ENCODE results near the gene GDAP1L1. TPM values are rescaled to one million over a fixed set of nuclear protein-coding genes. Genes with fewer than 3 reads are reported as not detected.

GDAP1L1 gene
- total RNA-seq, 1 donor from 2014 or later = 0.67 TPM

DNA sequence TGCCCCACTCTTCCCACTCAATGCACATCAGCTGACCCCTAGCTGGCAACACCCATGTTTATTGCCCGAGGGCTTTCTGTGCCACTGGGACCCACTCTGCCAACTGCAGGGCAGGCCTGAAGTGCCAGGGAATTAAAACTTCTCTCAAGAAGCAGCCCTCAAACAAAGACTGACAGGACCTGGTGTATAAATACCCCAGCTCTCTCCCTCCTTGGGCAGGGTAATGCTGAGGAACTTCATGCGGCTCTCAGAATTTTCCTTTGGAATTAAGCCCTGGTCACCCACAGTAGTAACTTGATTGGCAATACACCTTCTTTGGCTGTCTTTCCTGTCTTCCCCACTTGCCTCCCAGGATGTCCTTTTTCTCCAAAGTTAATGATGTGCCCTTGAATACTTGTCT, 5.3 kb upstream of the GDAP1L1 start:
- intact Hi-C loops (cut with DNase I) = no loop called here
- DNase-seq (ENCODE audit: low spot score) = no peak

GRCh38 chr20:44245977-44246376, 1.1 kb upstream of the GDAP1L1 start:
- intact Hi-C loops (cut with DNase I) = no loop called here
- DNase-seq (ENCODE audit: low spot score) = no peak

- DNase-seq (ENCODE audit: low spot score) = no peak
- intact Hi-C loops (cut with DNase I) = no loop called here
Measured at GRCh38 chr20:44247586-44248409, 690 bp downstream of the GDAP1L1 start.

- intact Hi-C loops (cut with DNase I) = no loop called here
- DNase-seq (ENCODE audit: low spot score) = no peak
Measured at GRCh38 chr20:44248410-44248759, 1.3 kb downstream of the GDAP1L1 start.

GRCh38 chr20:44251284-44251683, 4.2 kb downstream of the GDAP1L1 start:
- DNase-seq (ENCODE audit: low spot score) = no peak
- intact Hi-C loops (cut with DNase I) = no loop called here

- intact Hi-C loops (cut with DNase I) = no loop called here
- DNase-seq (ENCODE audit: low spot score) = no peak
Measured at GRCh38 chr20:44253528-44253927, 6.4 kb downstream of the GDAP1L1 start.

DNA sequence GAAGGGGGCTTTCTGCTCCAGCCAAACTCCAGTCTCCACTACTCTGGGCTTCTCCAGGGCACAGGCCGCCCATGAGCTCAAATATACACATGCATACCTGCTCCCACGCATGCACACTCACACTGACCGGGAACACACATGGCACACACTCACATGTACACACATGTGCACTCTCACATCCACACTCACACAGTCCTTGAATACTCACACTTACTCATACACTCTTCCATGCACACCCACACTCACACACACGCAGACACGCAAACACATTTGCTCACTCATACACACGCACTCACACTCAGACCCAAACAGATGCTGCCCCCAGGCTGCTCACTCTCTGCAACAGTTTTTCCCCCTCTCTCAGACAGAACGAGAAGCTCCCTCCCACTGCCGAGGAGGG, 7.0 kb downstream of the GDAP1L1 start:
- intact Hi-C loops (cut with DNase I) = no loop called here
- DNase-seq (ENCODE audit: low spot score) = no peak

DNA sequence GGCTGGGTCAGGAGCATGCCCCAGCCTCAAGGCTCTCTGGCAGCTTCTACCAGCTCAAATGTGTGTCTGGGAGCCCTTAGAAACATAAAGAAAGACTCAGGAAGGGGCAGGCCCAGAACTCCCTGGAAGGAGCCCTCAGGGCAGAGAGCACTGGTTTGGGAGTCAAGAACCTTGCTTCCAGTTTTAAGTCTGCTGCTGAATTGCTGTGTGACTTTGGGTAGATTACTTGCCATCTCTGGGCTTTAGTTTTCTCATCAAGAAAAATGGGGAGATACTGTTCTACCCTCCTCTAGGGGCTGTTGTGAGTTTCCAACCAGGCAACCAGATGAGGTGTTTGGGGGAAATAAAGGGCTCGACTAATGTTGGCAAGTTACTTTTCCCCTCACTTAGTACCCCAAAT, 8.8 kb downstream of the GDAP1L1 start:
- intact Hi-C loops (cut with DNase I) = no loop called here
- no peak for DNase-seq (ENCODE audit: low spot score)

DNA sequence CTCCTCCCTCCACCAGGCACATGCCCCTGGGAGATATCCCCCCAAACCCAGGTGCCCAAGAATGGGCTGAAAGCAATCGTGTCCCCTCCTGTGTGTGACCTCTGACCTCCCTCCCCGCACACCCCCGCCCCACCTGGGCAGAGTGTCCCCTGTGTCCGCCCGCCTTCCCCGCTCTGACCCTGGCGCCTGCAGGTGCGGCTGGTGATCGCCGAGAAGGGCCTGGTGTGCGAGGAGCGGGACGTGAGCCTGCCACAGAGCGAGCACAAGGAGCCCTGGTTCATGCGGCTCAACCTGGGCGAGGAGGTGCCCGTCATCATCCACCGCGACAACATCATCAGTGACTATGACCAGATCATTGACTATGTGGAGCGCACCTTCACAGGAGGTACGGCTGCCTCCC, 9.9 kb downstream of the GDAP1L1 start:
- intact Hi-C loops (cut with DNase I) = no loop called here
- DNase-seq (ENCODE audit: low spot score) = no peak

- intact Hi-C loops (cut with DNase I) = no loop called here
- DNase-seq (ENCODE audit: low spot score) = no peak
Measured at GRCh38 chr20:44258226-44258890, 11.2 kb downstream of the GDAP1L1 start.

DNA sequence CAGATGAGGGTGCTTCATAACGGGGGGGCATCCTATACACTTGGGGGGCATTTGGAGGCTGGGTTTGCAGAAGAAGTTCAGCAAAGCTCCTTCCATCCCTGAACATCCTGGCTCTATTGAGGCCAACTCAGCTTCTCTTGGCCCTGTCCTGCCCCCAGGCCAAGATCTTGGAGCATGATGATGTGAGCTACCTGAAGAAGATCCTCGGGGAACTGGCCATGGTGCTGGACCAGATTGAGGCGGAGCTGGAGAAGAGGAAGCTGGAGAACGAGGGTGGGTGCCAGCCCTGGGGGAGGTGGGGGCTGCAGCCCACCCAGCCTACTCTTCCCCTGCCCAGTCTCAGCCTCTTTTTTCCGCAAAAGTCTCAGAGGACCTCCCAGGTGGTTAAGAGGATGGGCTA, 17.2 kb downstream of the GDAP1L1 start:
- intact Hi-C loops (cut with DNase I) = no loop called here

GRCh38 chr20:44268802-44269201, 21.7 kb downstream of the GDAP1L1 start:
- intact Hi-C loops (cut with DNase I) = no loop called here

More for the DNA sequence above, 17.2 kb downstream of the GDAP1L1 start:
- no peak for DNase-seq (ENCODE audit: low spot score)

GRCh38 chr20:44271915-44272663, 25.0 kb downstream of the GDAP1L1 start:
- DNase-seq (ENCODE audit: low spot score) = no peak
- intact Hi-C loops (cut with DNase I) = no loop called here

More at GRCh38 chr20:44268802-44269201, 21.7 kb downstream of the GDAP1L1 start:
- DNase-seq (ENCODE audit: low spot score) = no peak

DNA sequence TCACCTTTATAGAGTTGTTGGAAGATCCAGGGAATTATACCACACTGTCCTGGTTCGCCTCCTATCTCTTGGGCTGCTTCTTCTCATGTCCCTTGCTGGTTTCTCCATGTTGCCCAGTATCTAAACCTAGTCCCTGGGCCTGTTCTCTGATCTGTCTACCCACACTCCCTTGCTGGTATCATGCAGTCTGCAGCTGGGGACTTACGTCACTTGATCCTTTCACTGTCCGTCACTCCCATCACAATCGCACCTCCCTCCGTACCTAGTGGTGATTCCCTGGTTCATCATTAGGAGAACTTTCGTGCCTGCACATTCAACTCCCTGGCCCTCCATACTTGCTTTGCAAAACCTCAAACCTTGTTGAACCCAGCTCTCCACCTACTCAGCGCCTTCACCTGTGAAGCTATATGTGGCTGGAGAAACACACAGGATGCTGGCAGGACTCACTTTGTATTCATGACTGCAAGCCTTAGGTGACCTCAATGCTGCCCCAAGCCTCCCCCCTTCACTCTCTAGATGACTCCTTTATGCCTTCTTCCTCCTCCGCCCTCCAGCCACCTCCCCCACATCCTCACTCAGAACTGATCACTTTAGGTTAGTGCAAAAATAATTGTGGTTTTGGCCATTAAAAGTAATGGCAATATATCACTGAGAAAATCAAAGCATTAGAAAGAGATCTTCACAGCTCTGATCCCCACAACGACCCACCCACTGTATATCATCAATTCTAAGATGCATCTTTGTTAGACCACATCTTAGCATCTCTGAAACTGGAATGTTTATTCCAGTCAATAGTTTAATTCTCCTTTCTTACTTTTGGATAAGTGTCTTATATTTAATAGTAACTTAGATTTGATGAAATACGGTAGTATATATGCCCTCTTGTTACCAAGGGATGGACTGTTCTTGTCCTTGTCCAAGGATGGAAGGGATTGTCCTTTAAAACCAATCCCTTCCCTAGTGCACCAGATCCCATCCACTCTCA, 26.4 kb downstream of the GDAP1L1 start:
- intact Hi-C loops (cut with DNase I) = no loop called here
- DNase-seq (ENCODE audit: low spot score) = no peak

DNA sequence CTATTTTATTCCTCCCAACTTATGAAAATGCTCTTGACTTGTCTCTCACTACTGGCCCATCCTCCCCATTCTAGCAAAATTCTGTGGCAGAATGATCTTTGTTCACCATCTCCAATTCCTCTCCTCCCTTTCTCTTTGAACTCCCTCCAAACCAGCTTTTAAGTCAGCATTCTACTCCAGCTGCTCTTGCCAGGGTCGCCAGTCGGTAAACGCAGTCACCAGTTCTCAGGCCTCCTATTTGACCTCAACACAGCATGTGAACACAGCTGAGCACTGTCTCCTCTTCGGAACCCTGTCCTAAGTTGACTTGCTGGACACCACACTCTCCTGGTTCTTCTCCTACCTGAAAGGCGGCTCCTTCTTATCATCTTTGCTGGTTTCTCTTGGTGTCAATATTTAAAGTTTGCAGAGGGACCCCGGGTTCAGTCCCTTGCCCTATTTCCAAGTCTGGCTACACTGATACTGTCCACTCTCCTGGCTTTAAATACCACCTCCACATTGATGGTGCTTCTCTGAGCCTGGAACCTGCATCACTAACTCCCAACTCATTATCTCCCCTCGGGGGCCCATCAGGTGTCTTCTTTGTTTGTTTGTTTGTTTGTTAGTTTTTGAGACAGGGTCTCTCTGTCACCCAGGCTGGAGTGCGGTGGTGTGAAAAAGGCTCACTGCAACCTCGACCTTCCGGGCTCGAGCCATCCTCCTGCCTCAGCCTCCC, 27.4 kb downstream of the GDAP1L1 start:
- no peak for DNase-seq (ENCODE audit: low spot score)
- intact Hi-C loops (cut with DNase I) = no loop called here

DNA sequence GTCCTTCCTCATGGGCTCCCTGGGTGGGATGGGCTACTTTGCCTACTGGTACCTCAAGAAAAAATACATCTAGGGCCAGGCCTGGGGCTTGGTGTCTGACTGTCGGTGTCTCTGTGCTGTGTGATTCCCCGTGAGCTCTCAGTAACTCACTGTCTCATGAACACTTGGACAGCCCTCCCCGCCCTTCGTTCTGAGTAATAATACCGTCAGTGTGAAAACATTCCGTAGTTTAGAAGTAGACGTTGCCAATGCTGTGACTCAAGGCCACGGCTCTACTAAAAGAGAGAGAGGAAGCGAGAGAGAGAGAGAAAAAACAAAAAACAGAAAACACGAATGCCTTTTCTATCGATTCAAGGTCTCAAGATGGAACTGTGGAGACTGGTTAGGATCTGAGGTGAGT, 32.1 kb downstream of the GDAP1L1 start:
- intact Hi-C loops (cut with DNase I) = no loop called here
- DNase-seq (ENCODE audit: low spot score) = no peak

DNA sequence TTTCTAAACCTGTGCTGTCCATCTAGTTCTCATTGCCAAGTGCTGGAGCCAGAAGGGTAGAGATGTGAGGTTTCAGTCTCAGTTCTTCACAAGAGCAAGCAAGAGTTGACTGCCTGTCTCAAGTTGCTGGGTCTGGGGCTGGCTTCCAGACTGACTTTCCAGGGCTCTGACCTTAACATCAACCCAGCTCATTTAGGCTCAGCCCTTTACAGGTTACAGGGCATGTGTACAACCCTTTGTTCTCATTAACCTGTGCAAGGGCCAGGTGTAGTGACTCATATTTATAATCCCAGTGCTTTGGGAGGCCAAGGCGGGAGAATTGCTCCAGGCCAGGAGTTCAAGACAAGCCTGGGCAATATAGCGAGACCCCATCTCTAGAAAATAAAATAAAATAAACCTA, 33.3 kb downstream of the GDAP1L1 start:
- intact Hi-C loops (cut with DNase I) = no loop called here
- no peak for DNase-seq (ENCODE audit: low spot score)

DNA sequence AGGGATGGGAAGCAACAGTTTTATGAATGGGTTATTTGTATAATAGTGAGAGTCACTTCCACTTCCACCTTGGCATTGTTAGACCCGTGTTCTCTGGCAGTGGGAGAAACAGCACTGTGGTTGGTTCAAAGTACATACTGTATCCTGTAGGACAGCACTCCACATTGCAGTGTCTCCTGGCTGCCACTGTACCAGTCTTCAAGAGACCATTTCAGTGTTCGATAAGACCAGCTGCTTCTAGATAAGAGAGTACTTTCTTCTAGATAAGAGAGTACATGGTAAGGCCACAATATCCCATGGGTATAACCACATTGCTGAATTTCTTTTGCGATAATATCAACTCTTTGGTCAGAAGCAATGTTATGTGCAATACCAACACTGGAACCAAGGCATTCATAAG, 35.1 kb downstream of the GDAP1L1 start:
- intact Hi-C loops (cut with DNase I) = no loop called here
- no peak for DNase-seq (ENCODE audit: low spot score)

DNA sequence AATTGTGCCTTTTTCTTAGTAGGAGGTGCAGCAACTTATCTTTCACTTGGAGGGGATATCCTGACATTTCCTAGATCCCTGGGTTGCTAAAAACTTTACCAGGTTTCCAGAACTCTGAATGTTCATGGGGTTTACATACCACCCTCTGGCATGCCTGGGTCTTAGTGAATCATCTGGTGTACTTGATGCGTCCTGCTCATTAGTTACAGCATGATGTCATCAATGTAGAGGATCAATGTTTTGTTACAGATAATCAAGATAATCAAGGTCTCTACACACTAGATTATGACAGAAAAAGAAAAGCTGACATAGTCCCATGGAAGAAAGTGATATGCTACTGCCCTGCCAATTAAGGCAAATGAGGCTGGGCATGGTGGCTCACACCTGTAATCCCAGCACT, 36.9 kb downstream of the GDAP1L1 start:
- no peak for DNase-seq (ENCODE audit: low spot score)
- intact Hi-C loops (cut with DNase I) = no loop called here

All from cardiac septum (tissue), 1 donor.